ENCODE data around the gene TIMM10. TPM values are rescaled to one million over a fixed set of nuclear protein-coding genes. Genes with fewer than 3 reads are reported as not detected.

Gene TIMM10
- total and polyA plus RNA-seq, 4 donors: 19.8 to 77.4 (median 30.3) TPM

DNA sequence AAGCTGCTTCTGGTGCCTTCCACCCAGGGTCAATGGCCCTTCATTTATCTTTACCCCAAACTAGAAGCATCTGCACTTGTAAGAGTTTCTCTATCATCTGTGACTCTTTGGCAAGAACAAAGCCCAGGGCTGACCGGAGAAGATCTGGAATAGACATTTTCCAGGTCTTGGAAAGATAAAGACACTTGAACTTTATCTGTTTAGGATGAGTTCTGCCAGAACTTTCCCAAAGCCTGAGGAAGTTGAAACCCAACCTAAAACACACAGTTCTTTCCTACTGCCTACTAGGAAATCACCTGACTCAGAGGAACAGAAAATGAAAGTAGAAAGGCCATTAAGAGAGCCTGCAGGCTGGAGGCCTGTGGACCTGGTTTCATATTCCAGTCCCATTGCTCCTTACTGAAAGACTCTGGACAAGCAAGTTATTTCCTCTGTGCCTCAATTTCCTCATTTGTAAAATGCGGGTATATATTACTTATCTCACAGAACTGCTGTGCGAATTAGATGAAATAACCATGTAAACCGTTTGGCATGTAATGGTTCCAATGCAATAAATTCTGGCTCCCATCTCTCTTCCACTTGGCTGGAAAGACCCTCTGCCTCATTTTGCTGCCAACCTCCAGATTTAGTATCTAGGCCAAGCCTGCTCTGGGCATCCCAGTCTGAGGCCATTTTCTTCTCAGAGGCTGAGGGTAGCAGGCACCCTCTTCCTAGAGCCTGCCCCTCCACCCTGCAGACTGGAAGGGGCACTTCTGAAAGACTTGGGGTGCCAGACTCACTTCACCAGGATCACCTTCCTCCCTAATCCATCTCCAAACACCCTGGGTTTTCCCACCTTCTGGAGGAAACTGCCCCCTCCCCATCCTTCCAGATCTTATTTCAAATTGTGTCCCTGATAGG, 35.7 kb upstream of the TIMM10 start:
- H3K9ac ChIP-seq (ENCODE audit: low read depth in 1 of 2, low read length in 2 of 2): peak overlapping the region; percentile 1 to 77

More for the DNA sequence above, 35.7 kb upstream of the TIMM10 start:
- 20% methylated on average over 4 of the region's 4 CpGs for WGBS
- no peaks in the 10 kb centered on the region for H3K36me3 ChIP-seq (ENCODE audit: control insufficient read depth in 4 of 4, insufficient read depth in 3 of 4, low read depth in 1 of 4, low read length in 3 of 4)
- H3K27ac ChIP-seq (ENCODE audit: low read depth in 1 of 2, low read length in 2 of 2): peak overlapping the region; percentile 85 to 90
- peak; percentile 46 to 61 for TF ChIP-seq RAD21 (IDR thresholded peaks at IDR 0.05)
- TF ChIP-seq, protein P1, sequence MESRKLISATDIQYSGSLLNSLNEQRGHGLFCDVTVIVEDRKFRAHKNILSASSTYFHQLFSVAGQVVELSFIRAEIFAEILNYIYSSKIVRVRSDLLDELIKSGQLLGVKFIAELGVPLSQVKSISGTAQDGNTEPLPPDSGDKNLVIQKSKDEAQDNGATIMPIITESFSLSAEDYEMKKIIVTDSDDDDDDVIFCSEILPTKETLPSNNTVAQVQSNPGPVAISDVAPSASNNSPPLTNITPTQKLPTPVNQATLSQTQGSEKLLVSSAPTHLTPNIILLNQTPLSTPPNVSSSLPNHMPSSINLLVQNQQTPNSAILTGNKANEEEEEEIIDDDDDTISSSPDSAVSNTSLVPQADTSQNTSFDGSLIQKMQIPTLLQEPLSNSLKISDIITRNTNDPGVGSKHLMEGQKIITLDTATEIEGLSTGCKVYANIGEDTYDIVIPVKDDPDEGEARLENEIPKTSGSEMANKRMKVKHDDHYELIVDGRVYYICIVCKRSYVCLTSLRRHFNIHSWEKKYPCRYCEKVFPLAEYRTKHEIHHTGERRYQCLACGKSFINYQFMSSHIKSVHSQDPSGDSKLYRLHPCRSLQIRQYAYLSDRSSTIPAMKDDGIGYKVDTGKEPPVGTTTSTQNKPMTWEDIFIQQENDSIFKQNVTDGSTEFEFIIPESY (IDR thresholded peaks at IDR 0.05): peak; percentile 36
- TF ChIP-seq, protein P2, sequence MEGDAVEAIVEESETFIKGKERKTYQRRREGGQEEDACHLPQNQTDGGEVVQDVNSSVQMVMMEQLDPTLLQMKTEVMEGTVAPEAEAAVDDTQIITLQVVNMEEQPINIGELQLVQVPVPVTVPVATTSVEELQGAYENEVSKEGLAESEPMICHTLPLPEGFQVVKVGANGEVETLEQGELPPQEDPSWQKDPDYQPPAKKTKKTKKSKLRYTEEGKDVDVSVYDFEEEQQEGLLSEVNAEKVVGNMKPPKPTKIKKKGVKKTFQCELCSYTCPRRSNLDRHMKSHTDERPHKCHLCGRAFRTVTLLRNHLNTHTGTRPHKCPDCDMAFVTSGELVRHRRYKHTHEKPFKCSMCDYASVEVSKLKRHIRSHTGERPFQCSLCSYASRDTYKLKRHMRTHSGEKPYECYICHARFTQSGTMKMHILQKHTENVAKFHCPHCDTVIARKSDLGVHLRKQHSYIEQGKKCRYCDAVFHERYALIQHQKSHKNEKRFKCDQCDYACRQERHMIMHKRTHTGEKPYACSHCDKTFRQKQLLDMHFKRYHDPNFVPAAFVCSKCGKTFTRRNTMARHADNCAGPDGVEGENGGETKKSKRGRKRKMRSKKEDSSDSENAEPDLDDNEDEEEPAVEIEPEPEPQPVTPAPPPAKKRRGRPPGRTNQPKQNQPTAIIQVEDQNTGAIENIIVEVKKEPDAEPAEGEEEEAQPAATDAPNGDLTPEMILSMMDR (IDR thresholded peaks at IDR 0.05; ENCODE audit: low read depth, low read length, missing input control): no peak
- peak; percentile 9 to 58 for TF ChIP-seq GABPA (IDR thresholded peaks at IDR 0.05 in 1 of 2, conservative IDR thresholded peaks at IDR 0.05 in 1 of 2)
- TF ChIP-seq, protein P3, sequence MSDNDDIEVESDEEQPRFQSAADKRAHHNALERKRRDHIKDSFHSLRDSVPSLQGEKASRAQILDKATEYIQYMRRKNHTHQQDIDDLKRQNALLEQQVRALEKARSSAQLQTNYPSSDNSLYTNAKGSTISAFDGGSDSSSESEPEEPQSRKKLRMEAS (IDR thresholded peaks at IDR 0.05): peak; percentile 71
- peak; percentile 84 for TF ChIP-seq NR2F2 (IDR thresholded peaks at IDR 0.05)
- peak; percentile 85 for TF ChIP-seq YY1 (IDR thresholded peaks at IDR 0.05)
- TF ChIP-seq FOXA1 (IDR thresholded peaks at IDR 0.05): no peak
- peak in 1 of 2 donors; percentile 48 for TF ChIP-seq JUND (IDR thresholded peaks at IDR 0.05)
- TF ChIP-seq, protein P4, sequence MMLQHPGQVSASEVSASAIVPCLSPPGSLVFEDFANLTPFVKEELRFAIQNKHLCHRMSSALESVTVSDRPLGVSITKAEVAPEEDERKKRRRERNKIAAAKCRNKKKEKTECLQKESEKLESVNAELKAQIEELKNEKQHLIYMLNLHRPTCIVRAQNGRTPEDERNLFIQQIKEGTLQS (IDR thresholded peaks at IDR 0.05): no peak
- peak in 1 of 2 donors; percentile 51 for TF ChIP-seq EGR1 (IDR thresholded peaks at IDR 0.05; ENCODE audit: low read depth in 2 of 2)
- TF ChIP-seq RXRA (IDR thresholded peaks at IDR 0.05): peak; percentile 78 to 89
- TF ChIP-seq HNF4G (IDR thresholded peaks at IDR 0.05): peak; percentile 50
- TF ChIP-seq FOXA2 (IDR thresholded peaks at IDR 0.05): peak; percentile 9
- no peak for TF ChIP-seq TAF1 (conservative IDR thresholded peaks at IDR 0.05)
- TF ChIP-seq SP1 (IDR thresholded peaks at IDR 0.05): peak; percentile 84
- TF ChIP-seq HNF4A (conservative IDR thresholded peaks at IDR 0.05): peak; percentile 81 to 85
- TF ChIP-seq, protein P5, sequence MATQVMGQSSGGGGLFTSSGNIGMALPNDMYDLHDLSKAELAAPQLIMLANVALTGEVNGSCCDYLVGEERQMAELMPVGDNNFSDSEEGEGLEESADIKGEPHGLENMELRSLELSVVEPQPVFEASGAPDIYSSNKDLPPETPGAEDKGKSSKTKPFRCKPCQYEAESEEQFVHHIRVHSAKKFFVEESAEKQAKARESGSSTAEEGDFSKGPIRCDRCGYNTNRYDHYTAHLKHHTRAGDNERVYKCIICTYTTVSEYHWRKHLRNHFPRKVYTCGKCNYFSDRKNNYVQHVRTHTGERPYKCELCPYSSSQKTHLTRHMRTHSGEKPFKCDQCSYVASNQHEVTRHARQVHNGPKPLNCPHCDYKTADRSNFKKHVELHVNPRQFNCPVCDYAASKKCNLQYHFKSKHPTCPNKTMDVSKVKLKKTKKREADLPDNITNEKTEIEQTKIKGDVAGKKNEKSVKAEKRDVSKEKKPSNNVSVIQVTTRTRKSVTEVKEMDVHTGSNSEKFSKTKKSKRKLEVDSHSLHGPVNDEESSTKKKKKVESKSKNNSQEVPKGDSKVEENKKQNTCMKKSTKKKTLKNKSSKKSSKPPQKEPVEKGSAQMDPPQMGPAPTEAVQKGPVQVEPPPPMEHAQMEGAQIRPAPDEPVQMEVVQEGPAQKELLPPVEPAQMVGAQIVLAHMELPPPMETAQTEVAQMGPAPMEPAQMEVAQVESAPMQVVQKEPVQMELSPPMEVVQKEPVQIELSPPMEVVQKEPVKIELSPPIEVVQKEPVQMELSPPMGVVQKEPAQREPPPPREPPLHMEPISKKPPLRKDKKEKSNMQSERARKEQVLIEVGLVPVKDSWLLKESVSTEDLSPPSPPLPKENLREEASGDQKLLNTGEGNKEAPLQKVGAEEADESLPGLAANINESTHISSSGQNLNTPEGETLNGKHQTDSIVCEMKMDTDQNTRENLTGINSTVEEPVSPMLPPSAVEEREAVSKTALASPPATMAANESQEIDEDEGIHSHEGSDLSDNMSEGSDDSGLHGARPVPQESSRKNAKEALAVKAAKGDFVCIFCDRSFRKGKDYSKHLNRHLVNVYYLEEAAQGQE (IDR thresholded peaks at IDR 0.05): peak; percentile 52
- H3K27me3 ChIP-seq (ENCODE audit: control insufficient read depth in 4 of 4, insufficient read depth in 4 of 4, low read length in 3 of 4): no peaks in the 10 kb centered on the region
- H3K9me3 ChIP-seq (ENCODE audit: control insufficient read depth in 4 of 4, low read length in 3 of 4): no peaks in the 10 kb centered on the region
- peaks cover 8 to 37% (median 24%) of the 10 kb centered on the region in 4 donors for H3K4me1 ChIP-seq (ENCODE audit: control insufficient read depth in 4 of 4, insufficient read depth in 4 of 4, low read length in 3 of 4)
- no peak for DNase-seq (ENCODE audit: low spot score)
- H3K4me3 ChIP-seq (ENCODE audit: low read depth in 1 of 3, low read length in 3 of 3): peak overlapping the region; percentile 78 to 97 (median 79)
